HG03135 (cell line): ENCODE results near the gene GPR158.

ENCODE experiments used
- ATAC-seq: cut with Tn5 transposase; IDR thresholded peaks from one replicate; pipeline ENCODE4 v1.9.1; 2021; ENCODE audit warnings: mild to moderate bottlenecking, moderate library complexity; ENCODE audit not compliant: unreplicated experiment

Gene GPR158

GRCh38 chr10:25388188-25388861, 213.5 kb downstream of the GPR158 start:
- ATAC-seq: no peak

DNA sequence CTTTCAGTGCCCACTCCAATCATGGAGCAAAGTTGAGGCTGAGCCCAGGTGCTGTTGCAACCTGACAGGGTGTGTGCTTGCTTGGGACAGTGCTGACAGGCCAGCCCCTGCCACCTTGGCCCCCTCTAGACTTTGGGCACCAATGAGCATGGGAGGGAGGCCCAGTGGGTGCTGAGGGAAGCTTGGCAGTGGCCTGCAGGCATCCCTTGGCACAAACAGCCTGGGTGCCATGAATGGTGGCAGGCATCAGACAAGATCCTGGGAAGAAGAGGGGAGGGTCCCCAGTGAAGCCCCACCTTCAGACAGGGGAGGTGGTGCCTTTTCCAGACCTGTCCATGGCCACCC, 214.0 kb downstream of the GPR158 start:
- ATAC-seq: no peak

DNA sequence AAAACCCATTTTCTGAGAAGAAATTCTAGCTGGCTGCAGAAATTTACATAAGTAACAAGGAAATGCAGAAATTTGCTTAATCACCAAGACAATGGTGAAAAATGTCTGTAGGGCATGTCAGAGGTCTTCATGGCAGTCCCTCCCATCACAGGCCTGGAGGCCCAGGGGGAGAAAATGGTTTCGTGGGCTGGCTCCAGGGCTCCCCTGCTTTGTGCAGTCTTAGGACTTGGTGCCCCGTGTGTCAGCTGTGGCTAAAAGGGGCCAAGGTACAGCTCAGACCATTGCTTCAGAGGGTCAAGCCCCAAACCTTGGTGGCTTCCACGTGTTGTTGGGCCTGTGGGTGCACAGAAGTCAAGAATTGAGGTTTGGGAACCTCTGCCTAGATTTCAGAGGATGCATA, 215.9 kb downstream of the GPR158 start:
- no peak for ATAC-seq

DNA sequence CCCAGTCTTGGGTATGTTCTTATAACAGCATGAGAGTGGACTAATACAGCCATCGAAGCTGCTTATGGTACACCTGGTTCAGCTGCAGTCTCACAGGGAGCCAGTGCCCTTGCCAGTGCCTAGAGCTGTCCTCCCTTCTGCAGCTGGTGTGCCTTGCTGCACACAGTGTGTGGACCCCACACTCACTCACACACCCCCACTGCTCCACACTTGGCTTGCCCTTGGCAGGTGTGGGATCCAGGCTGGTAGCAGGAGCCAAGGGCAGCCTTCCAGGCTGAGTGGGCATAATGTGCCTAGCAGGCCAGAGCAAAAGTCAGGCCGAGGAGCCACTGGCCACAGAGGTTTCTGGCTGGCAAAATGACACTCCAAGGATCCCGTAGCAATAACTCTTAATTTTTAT, 217.3 kb downstream of the GPR158 start:
- ATAC-seq: no peak

DNA sequence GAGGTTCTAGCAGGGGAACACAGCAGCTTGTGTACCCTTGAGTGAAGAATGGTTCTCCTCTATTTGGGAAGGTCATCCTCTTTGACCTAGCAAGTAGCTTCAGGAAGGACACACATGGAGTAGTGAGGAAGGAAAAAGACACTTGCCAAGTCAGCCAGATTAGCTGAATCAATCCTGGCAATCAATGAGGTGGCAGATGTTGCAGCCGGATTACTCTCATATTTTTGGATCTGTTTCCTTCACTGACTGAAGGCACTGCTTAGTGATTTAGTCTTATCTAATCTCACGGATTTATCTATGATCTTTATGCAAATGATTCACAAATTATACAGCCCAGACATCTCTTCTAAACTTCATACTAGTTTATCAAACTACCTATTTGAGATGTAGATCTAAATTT, 218.8 kb downstream of the GPR158 start:
- no peak for ATAC-seq

DNA sequence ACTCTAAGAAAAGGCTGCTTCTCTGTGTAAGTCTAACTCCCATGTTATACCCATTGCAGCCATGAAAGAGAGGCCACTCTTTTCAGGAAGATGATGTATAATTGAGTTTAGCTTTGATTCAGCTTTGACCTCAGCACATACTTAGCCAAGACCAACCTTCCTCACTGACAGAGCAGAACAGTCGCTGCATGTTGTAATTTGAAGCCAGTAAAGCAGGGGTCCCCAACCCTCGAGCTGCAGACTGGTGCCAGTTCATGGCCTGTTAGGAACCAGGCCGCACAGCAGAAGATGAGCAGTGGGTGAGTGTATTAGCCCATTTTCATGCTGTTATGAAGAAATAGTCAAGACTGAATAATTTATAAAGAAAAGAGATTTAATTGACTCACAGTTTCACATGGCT, 223.9 kb downstream of the GPR158 start:
- no peak for ATAC-seq

DNA sequence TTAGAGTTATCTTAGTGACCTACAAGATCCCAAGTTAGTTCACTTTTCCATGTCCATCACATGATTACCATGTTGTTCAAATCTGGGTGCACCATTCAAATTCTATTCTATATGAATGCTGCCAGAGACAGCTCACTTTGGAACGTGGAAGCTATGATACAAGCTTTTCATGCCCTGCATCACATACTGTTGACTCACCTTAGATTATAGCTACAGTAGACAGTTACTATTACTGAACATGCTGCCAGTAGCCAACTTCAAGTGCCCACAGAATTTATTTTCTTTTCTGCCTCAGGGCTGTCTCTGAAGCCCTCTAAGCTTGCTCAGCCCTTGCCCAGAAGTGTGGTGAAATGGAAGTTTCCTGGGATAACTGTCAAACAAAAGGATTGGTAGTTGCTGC, 231.1 kb downstream of the GPR158 start:
- no peak for ATAC-seq

GRCh38 chr10:25417611-25418010, 242.8 kb downstream of the GPR158 start:
- no peak for ATAC-seq

GRCh38 chr10:25425776-25426175, 251.0 kb downstream of the GPR158 start:
- ATAC-seq: no peak

GRCh38 chr10:25436431-25436830, 261.6 kb downstream of the GPR158 start:
- ATAC-seq: no peak

GRCh38 chr10:25441270-25441669, 266.5 kb downstream of the GPR158 start:
- ATAC-seq: no peak

GRCh38 chr10:25444266-25444665, 269.5 kb downstream of the GPR158 start:
- no peak for ATAC-seq

DNA sequence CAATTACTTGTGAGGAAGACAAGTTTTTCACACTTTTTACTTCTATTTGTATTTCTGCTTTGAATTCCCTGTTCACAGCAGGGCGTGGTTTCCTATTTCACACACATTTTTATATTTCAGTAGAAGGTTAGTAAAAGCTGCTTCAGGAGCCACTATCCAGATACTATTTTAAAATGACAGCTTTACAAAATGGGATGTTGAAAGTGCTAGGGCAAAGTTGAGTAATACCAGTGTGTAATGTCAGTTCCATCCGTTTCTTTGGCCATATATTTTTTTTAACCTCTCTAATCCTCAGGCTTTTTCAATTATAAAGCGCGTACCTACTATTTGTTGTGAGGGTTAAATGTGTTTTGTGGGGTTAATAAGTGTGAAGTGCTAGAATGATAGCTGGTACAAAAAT, 276.6 kb downstream of the GPR158 start:
- ATAC-seq: no peak

- no peak for ATAC-seq
These were observed 278.8 kb downstream of the GPR158 start for GRCh38 chr10:25453619-25454018.

DNA sequence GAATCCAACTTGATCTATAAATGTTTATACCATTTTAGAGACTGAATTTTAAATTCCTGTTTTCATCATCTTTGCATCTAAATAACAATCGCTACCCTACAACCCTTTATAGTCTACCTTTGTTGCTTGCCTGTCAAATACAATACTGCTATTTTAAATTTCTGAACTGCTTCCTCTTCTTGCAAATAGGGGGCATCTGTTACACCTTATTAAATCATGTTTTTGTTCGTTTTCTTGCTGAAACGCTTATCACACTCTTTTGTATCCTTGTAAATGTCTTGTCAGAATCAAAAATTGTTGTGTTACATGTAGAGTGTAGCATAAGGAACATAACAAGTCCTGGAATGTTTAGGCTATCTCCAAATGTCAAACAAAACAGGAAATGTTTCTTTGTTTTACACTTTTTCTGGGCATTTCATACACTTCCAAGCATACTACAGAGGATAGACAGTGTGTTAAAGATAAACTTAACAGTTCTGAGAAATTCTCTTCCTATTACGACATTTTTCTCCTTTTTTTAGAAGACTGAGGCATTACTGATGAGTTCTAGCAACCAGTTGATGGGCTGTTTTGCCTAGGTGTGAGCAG, 281.3 kb downstream of the GPR158 start:
- ATAC-seq: no peak

DNA sequence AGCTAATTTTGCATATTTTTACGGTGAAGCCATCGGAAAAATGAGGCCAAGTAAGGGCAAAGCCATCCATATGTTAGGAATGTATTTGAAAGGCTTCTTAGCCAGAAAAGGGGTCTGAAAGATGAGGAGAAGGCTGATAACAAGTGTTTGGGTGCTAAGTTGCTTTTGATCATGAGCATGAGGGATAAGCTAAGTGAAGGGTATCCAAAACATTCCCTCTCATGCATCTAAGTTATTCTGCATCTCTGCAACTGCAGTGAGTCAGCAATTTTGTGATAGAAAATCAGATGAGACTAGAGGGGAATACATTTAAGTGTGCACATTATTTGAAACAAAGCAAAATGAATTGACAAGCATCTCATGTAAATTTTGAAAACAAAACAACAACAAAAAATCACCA, 282.8 kb downstream of the GPR158 start:
- no peak for ATAC-seq

GRCh38 chr10:25465582-25466372, 291.0 kb downstream of the GPR158 start:
- ATAC-seq: no peak

DNA sequence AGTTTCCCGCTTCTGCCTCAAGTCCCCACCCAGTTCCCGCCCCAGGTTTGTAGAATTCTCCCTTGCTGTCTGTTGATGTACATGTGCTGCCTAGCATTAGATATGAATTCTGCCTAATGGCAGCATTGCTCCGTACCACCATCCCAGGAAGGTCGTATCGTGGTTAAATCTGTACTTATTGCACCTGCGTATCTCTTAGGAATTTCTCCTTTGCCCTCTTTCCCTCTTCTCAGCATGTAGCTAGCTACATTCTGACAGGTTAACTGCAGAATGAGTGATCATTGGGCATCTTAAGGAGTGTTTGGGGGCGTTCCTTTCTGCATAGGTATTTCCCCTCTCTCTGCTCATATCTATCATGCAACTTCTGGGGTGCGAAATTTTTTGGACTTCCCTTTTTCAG, 293.1 kb downstream of the GPR158 start:
- no peak for ATAC-seq

GRCh38 chr10:25481467-25481866, 306.7 kb downstream of the GPR158 start:
- ATAC-seq: no peak

DNA sequence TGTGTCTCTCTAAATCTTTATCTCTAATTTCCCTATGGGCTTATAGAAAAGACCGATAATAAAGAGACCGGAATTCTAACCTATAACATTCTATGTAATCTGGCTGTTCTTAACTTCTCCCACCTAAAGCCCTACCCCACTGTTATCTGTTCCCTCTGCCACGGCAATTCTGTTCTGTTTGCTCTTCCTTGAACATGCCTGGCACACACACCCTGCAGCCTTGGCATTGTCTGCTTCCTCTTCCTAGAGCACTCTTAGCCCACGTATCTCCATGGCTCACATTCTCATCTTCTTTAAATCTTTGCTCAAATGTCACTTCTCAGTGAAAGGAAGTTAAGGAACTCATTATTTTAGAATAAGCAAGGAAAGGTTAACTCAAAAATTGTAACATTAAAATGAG, 309.2 kb downstream of the GPR158 start:
- ATAC-seq: no peak

DNA sequence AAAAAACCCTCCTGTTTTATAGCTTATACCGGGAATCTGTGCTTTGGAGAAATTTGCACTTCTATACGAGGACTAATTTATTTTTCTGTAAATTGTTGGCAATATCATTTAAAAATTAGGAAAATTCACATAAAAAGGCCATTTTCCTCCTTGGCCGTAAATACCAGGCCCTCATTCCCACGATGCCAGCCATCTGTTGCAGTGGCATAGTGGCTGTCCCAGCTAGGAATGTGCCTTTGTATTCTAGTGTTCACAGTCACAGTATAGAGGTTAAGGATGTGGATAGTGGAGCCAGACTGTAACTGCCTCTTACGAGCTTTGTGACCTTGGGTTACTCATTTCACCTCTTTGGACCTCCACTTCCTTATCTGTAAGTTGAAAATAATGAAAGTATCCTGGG, 312.5 kb downstream of the GPR158 start:
- ATAC-seq: no peak

GRCh38 chr10:25492040-25492439, 317.2 kb downstream of the GPR158 start:
- ATAC-seq: no peak
